HepG2 (cell line): ENCODE results near the gene SCAI. TPM values are rescaled to one million over a fixed set of nuclear protein-coding genes. Genes with fewer than 3 reads are reported as not detected.
"Not testable (repeated sequence)": the region's sequence is repeated elsewhere in the genome, so short reads cannot be mapped to it uniquely, and the experiment has no call there.

Source experiments
- ATAC-seq: fragments of 200-7000 bp; cut with Tn5 transposase; 3 replicates; pipeline ENCODE4 v1.9.1; 2020; ENCODE audit warnings: mild to moderate bottlenecking, moderate library complexity
- BruUV-seq: library from RNA; stranded (reverse); fragments of 400-500 nt; replicated peaks from 2 replicates; lab custom pipeline; 2021; lab: Mats Ljungman, UMichigan
- CTCF ChIA-PET: fragments of 300-600 bp; formaldehyde crosslinking; extraction: SDS; loops from one replicate; lab custom pipeline; 2021; ENCODE audit warnings: low total read pairs, inconsistent platforms, low intra/inter-chr PET ratio; lab: Yijun Ruan, JAX
- POLR2A ChIA-PET: fragments of 350-600 bp; sonication (Branson Sonifier 250); formaldehyde crosslinking; loops from one replicate; lab custom pipeline; 2020; ENCODE audit warnings: antibody characterized with exemption, inconsistent platforms; lab: Yijun Ruan, JAX
- DNase-seq: peaks from one replicate; pipeline ENCODE4 v3.0.0-alpha.2; 2015; ENCODE audit warnings: low spot score
- FAIRE-seq: peaks from 3 replicates; lab custom pipeline; 2011; peaks lifted over from hg19 to GRCh38; lab: Jason Lieb, UNC
- H2AFZ ChIP-seq: one replicate; pipeline ENCODE4 v1.6.1; 2011; ENCODE audit warnings: low read length, inconsistent platforms
- H3K27ac ChIP-seq: fragments of 300-600 bp; 3 replicates; pipeline ENCODE4 v1.8.0; 2011; ENCODE audit warnings: mixed run types, mild to moderate bottlenecking, mixed read lengths, low read length, inconsistent platforms; ENCODE audit not compliant: insufficient read depth; ENCODE audit errors: extremely low read length
- H3K27me3 ChIP-seq, 2 experiments: fragments of 200-600 bp in 1 of 2; 2 replicates in 1 of 2; 3 replicates in 1 of 2; pipeline versions ENCODE4 v1.6.0 to v1.8.0; 2011; ENCODE audit warnings: low read length in 2 of 2, mild to moderate bottlenecking in 2 of 2, moderate library complexity in 2 of 2, inconsistent platforms in 1 of 2; ENCODE audit not compliant: insufficient read depth in 2 of 2, control insufficient read depth in 1 of 2
- H3K36me3 ChIP-seq, 2 experiments: fragments of 200-600 bp in 1 of 2; replicated peaks in 1 of 2; 2 replicates in 1 of 2; 3 replicates in 1 of 2; pipeline versions ENCODE4 v1.5.1 to v1.8.0; 2011; ENCODE audit warnings: low read length in 2 of 2, inconsistent platforms in 1 of 2; ENCODE audit not compliant: insufficient read depth in 2 of 2, control insufficient read depth in 1 of 2
- H3K4me1 ChIP-seq: 2 replicates; pipeline ENCODE4 v1.5.1; 2012; ENCODE audit warnings: low read length, inconsistent platforms; ENCODE audit not compliant: insufficient read depth
- H3K4me2 ChIP-seq: 2 replicates; pipeline ENCODE4 v1.6.0; 2011; ENCODE audit warnings: low read depth, low read length, inconsistent platforms
- H3K4me3 ChIP-seq, 3 experiments: fragments of 200-600 bp in 1 of 3; sonication (generic), shearing (Covaris generic) in 1 of 3; replicated peaks in 1 of 3; 2 replicates each; pipeline ENCODE4 v1.5.1; 2011 to 2016; ENCODE audit warnings: low read length in 3 of 3, inconsistent platforms in 2 of 3, low read depth in 2 of 3, mild to moderate bottlenecking in 2 of 3, control low read depth in 1 of 3, mixed read lengths in 1 of 3; ENCODE audit not compliant: insufficient read depth in 1 of 3
- H3K79me2 ChIP-seq: one replicate; pipeline ENCODE4 v1.6.1; 2011; ENCODE audit warnings: low read length, inconsistent platforms; ENCODE audit not compliant: insufficient read depth
- H3K9ac ChIP-seq: 2 replicates; pipeline ENCODE4 v1.6.0; 2011; ENCODE audit warnings: mild to moderate bottlenecking, low read depth, low read length, inconsistent platforms; ENCODE audit not compliant: insufficient read depth
- H3K9me3 ChIP-seq: 2 replicates; pipeline ENCODE4 v1.5.1; 2012; ENCODE audit warnings: mild to moderate bottlenecking, low read length
- H4K20me1 ChIP-seq: 2 replicates; pipeline ENCODE4 v1.6.0; 2011; ENCODE audit warnings: inconsistent platforms, mild to moderate bottlenecking, low read length, moderate library complexity; ENCODE audit not compliant: insufficient read depth
- AGO2 ChIP-seq: fragments of 200-400 bp; formaldehyde crosslinking; optimal IDR thresholded peaks from 2 replicates; pipeline ENCODE3; 2017; ENCODE audit warnings: mild to moderate bottlenecking, low read depth, low read length, moderate library complexity
- CBFB ChIP-seq: sonication (generic); formaldehyde crosslinking; IDR thresholded peaks from 2 replicates; pipeline ENCODE4 v1.4.0; 2020; ENCODE audit warnings: missing genetic modification reagents
- HNF4A ChIP-seq: sonication (generic); formaldehyde crosslinking; IDR thresholded peaks from 2 replicates; pipeline ENCODE4 v1.4.0; 2020; ENCODE audit warnings: missing genetic modification reagents
- NCOA1 ChIP-seq: sonication (generic); formaldehyde crosslinking; IDR thresholded peaks from 2 replicates; pipeline ENCODE4 v1.9.0; 2021; ENCODE audit warnings: missing genetic modification reagents
- ZFP41 ChIP-seq: sonication (generic); formaldehyde crosslinking; IDR thresholded peaks from 2 replicates; pipeline ENCODE4 v1.4.0; 2020; ENCODE audit warnings: mild to moderate bottlenecking, missing genetic modification reagents, borderline replicate concordance
- WGBS: methylation state at CpG from one replicate; pipeline ENCODE4 v1.1.6; 2017; ENCODE audit warnings: low lambda C conversion rate; 5-methylcytosine and 5-hydroxymethylcytosine counted together
- in situ Hi-C: cut with HindIII; loops from 2 replicates; pipeline ENCODE4 v1.10.0; 2017; ENCODE audit warnings: low pct_unique_long_range_greater_than_20kb; ENCODE audit not compliant: extremely low pct_ligation_motif_present
- intact Hi-C: fragments of 100-400 bp; cut with micrococcal nuclease; formaldehyde crosslinking; loops from one replicate; pipeline ENCODE4 v1.10.0; 2022; ENCODE audit not compliant: unreplicated experiment
- polyA plus RNA-seq, 8 experiments: library from polyadenylated mRNA; depleted of rRNA in 3 of 8; stranded (reverse) in 7 of 8; unstranded in 1 of 8; fragments of >200 nt; fragmentation: Illumina TruSeq in 4 of 8; extraction: Trizol in 4 of 8; gene quantifications; 2 replicates each; pipeline versions ENCODE4 v1.2.1 to v1.2.3, GENCODE V29; 2011 to 2016; ENCODE audit warnings: low read depth in 4 of 8, missing spikeins in 1 of 8, mixed read lengths in 1 of 8; ENCODE audit not compliant: insufficient read depth in 1 of 8
- total RNA-seq, 5 experiments: library from RNA; depleted of rRNA; stranded (reverse); fragments of >200 nt; fragmentation: Illumina TruSeq; extraction: Trizol; gene quantifications; 2 replicates each; pipeline ENCODE4 v1.2.3, GENCODE V29; 2016; ENCODE audit warnings: low read depth in 1 of 5

SCAI gene
- total and polyA plus RNA-seq, 2 of the 13 experiments (the other 11 are each of a cell fraction or from before 2014, with no cell fraction given) = 4.4 to 8.4 TPM

DNA sequence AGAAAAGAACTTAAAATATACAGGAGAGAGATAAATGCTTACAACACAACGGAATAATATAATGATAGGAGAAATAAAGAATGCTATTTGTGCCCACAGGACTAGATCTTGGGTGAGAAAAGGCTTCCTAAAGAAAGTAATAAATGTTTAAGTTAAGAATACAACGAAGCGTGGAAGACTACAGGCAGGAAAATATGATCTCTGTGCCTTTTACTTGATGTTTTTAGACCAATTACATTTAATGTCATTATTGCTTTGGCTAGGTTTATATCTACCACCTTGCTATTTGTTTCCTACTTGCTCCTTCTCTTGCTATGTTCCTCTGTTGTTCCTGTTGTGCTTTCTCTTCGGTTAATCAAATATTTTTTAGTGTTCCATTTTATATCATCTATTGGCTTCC is 122.3 kb downstream of the SCAI start:
- Histone ChIP-seq H3K36me3 (peaks cover 3 to 17% of the 10 kb centered on the region in 2 experiments; a peak in 3 of 5 replicates), H3K4me2 (no peak overlapping the region), H3K4me3 (no peak overlapping the region), H3K27me3 (no peaks in the 10 kb centered on the region), H4K20me1 (no peaks in the 10 kb centered on the region), H3K79me2 (no peaks in the 10 kb centered on the region), H2AFZ (no peak overlapping the region), H3K9ac (no peak overlapping the region), H3K9me3 (no peaks in the 10 kb centered on the region), H3K4me1 (no peaks in the 10 kb centered on the region), H3K27ac (no peak overlapping the region)
- in situ Hi-C loops (loop anchor here (10.0 kb wide), 1 partner anchor 64 kb away; no protein-coding TSS in a partner anchor), intact Hi-C loops (no loop called here)
- CTCF ChIA-PET = no interaction called here
- 98% methylated on average over 4 of the region's 4 CpGs for WGBS
- ATAC-seq (no peak), DNase-seq (no peak), FAIRE-seq (no peak)
- no TSS peak for BruUV-seq
- POLR2A ChIA-PET = no interaction called here
- no peak for TF ChIP-seq ZFP41 (CRISPR knock-in tag)
- no peak for TF ChIP-seq HNF4A
- no peak for TF ChIP-seq NCOA1 (CRISPR knock-in tag)
- no peak for TF ChIP-seq CBFB (CRISPR knock-in tag)
- no peak for TF ChIP-seq AGO2

DNA sequence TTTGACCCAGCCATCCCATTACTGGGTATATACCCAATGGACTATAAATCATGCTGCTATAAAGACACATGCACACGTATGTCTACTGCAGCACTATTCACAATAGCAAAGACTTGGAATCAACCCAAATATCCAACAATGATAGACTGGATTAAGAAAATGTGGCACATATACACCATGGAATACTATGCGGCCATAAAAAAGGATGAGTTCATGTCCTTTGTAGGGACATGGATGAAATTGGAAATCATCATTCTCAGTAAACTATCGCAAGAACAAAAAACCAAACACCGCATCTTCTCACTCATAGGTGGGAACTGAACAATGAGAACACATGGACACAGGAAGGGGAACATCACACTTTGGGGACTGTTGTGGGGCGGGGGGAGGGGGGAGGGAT is 127.7 kb downstream of the SCAI start:
- H4K20me1 ChIP-seq, BruUV-seq, ATAC-seq, H3K4me1 ChIP-seq, H3K27me3 ChIP-seq, H3K9ac ChIP-seq, intact Hi-C loops, H3K27ac ChIP-seq, FAIRE-seq, POLR2A ChIA-PET, CTCF ChIA-PET, H3K9me3 ChIP-seq, H2AFZ ChIP-seq, H3K4me3 ChIP-seq, in situ Hi-C loops, H3K4me2 ChIP-seq, DNase-seq, H3K36me3 ChIP-seq, H3K79me2 ChIP-seq: not testable (repeated sequence)
- WGBS = 96% methylated on average over 4 of the region's 5 CpGs

DNA sequence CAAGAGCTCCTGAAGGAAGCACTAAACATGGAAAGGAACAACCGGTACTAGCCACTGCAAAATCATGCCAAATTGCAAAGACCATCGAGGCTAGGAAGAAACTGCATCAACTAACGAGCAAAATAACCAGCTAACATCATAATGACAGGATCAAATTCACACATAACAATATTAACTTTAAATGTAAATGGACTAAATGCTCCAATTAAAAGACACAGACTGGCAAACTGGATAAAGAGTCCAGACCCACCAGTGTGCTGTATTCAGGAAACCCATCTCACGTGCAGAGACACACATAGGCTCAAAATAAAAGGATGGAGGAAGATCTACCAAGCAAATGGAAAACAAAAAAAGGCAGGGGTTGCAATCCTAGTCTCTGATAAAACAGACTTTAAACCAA is 131.3 kb downstream of the SCAI start:
- ATAC-seq, H3K4me1 ChIP-seq, H3K27me3 ChIP-seq, DNase-seq, FAIRE-seq, H4K20me1 ChIP-seq, CTCF ChIA-PET, in situ Hi-C loops, H3K9me3 ChIP-seq, H3K36me3 ChIP-seq, H3K79me2 ChIP-seq, H3K9ac ChIP-seq, H3K4me2 ChIP-seq, H3K4me3 ChIP-seq, POLR2A ChIA-PET, H3K27ac ChIP-seq, H2AFZ ChIP-seq, BruUV-seq, intact Hi-C loops: not testable (repeated sequence)
- WGBS = 95% methylated on average over 2 of the region's 4 CpGs
